Measurements from ENCODE around the gene HS3ST6.

GRCh38 chr16:1903845-1904840 lies 14.1 kb downstream of the HS3ST6 start:
- TF ChIP-seq CTCF (IDR thresholded peaks at IDR 0.05; ENCODE audit: insufficient read depth, low read length), result no peak
- TF ChIP-seq POLR2AphosphoS5 (IDR thresholded peaks at IDR 0.05; ENCODE audit: low read depth), result no peak
- TF ChIP-seq REST (IDR thresholded peaks at IDR 0.05; ENCODE audit: insufficient replicate concordance, low read depth), result no peak
- TF ChIP-seq SPI1 (IDR thresholded peaks at IDR 0.05; ENCODE audit: borderline replicate concordance, low read depth), result no peak
- TF ChIP-seq GABPA (IDR thresholded peaks at IDR 0.05; ENCODE audit: low read depth), result no peak

Data from HL-60 (cell line).